Tibial nerve (tissue), 4 donors: ENCODE measurements around the gene NOVA1. TPM values are rescaled to one million over a fixed set of nuclear protein-coding genes. Genes with fewer than 3 reads are reported as not detected.

Experiments
- DNase-seq, 2 donors: peaks; one replicate each; pipeline ENCODE4 v3.0.0-alpha.2; 2019; ENCODE audit warnings: low spot score in 2 of 2
- H3K27ac ChIP-seq, 4 donors: fragments of 200-600 bp; sonication (generic) in 3 of 4; one replicate each; pipeline ENCODE4 v1.5.1; 2017 to 2019; ENCODE audit warnings: mild to moderate bottlenecking in 1 of 4
- H3K27me3 ChIP-seq, 2 donors: fragments of 200-600 bp; sonication (generic) in 1 of 2; one replicate each; pipeline versions ENCODE4 v1.5.1 to v1.6.0; 2017 to 2019
- H3K36me3 ChIP-seq, 3 donors: fragments of 200-600 bp; sonication (generic); one replicate each; pipeline ENCODE4 v1.5.1; 2018 to 2019
- H3K4me1 ChIP-seq, 4 donors: fragments of 200-600 bp; sonication (generic) in 3 of 4; one replicate each; pipeline ENCODE4 v1.5.1; 2017 to 2019
- H3K4me3 ChIP-seq, 4 donors: fragments of 200-600 bp; sonication (generic) in 3 of 4; one replicate each; pipeline ENCODE4 v1.5.1; 2017 to 2019; ENCODE audit warnings: mild to moderate bottlenecking in 1 of 4, moderate library complexity in 1 of 4
- H3K9me3 ChIP-seq, 4 donors: fragments of 200-600 bp; sonication (generic) in 3 of 4; one replicate each; pipeline ENCODE4 v1.5.1; 2017 to 2019
- CTCF ChIP-seq, 5 experiments: fragments of 200-600 bp in 3 of 5; fragments of 450-650 bp in 2 of 5; sonication (generic) in 3 of 5; IDR thresholded peaks; one replicate each; pipeline ENCODE4 v1.5.1; 2016 to 2019; ENCODE audit warnings: antibody characterized with exemption in 5 of 5, mild to moderate bottlenecking in 3 of 5, moderate library complexity in 2 of 5
- EP300 ChIP-seq, 2 donors: sonication (generic); formaldehyde crosslinking; IDR thresholded peaks; one replicate each; pipeline ENCODE4 v1.6.1; 2017; ENCODE audit warnings: antibody characterized with exemption in 2 of 2, mild to moderate bottlenecking in 1 of 2
- POLR2A ChIP-seq, 2 donors: fragments of 450-650 bp; IDR thresholded peaks; one replicate each; pipeline ENCODE4 v1.6.1; 2017; ENCODE audit warnings: antibody characterized with exemption in 2 of 2, mild to moderate bottlenecking in 2 of 2, moderate library complexity in 2 of 2
- WGBS, 2 donors: methylation state at CpG; one replicate each; pipeline ENCODE4 v1.1.5; 2018; 5-methylcytosine and 5-hydroxymethylcytosine counted together
- total RNA-seq, 4 donors: library from RNA; depleted of rRNA; stranded (reverse); fragments of >200 nt; gene quantifications; one replicate each; pipeline ENCODE4 v1.1.0, GENCODE V29; 2016

NOVA1 gene
- total RNA-seq, 4 donors from 2014 or later: 25.1 to 59.7 (median 40.9) TPM

GRCh38 chr14:26402126-26402525, 195.7 kb downstream of the NOVA1 start:
- Histone ChIP-seq H3K4me3 (no peak overlapping the region), H3K27me3 (no peaks in the 10 kb centered on the region), H3K27ac (no peak overlapping the region), H3K36me3 (no peaks in the 10 kb centered on the region), H3K4me1 (no peaks in the 10 kb centered on the region), H3K9me3 (no peaks in the 10 kb centered on the region)
- 89 to 98% methylated on average over 2 of the region's 2 CpGs for WGBS, 2 donors
- TF ChIP-seq EP300 (IDR thresholded peaks at IDR 0.05): no peak
- no peak for TF ChIP-seq POLR2A (IDR thresholded peaks at IDR 0.05)
- TF ChIP-seq CTCF (IDR thresholded peaks at IDR 0.05): no peak
- DNase-seq: no peak

GRCh38 chr14:26401179-26401968, 196.5 kb downstream of the NOVA1 start:
- TF ChIP-seq POLR2A (IDR thresholded peaks at IDR 0.05) (no peak), EP300 (IDR thresholded peaks at IDR 0.05) (no peak), CTCF (IDR thresholded peaks at IDR 0.05) (no peak)
- Histone ChIP-seq H3K4me3 (no peak overlapping the region), H3K27me3 (no peaks in the 10 kb centered on the region), H3K4me1 (no peaks in the 10 kb centered on the region), H3K27ac (no peak overlapping the region), H3K36me3 (no peaks in the 10 kb centered on the region), H3K9me3 (no peaks in the 10 kb centered on the region)
- DNase-seq: no peak
- 40 to 52% methylated on average over 11 of the region's 11 CpGs for WGBS, 2 donors

GRCh38 chr14:26400373-26400772, 197.5 kb downstream of the NOVA1 start:
- no peak for DNase-seq
- no peak overlapping the region for H3K27ac ChIP-seq
- H3K4me3 ChIP-seq: no peak overlapping the region
- no peaks in the 10 kb centered on the region for H3K9me3 ChIP-seq
- H3K4me1 ChIP-seq: no peaks in the 10 kb centered on the region
- 68 to 87% methylated on average over 1 of the region's 1 CpG for WGBS, 2 donors
- no peak for TF ChIP-seq EP300 (IDR thresholded peaks at IDR 0.05)
- H3K36me3 ChIP-seq: no peaks in the 10 kb centered on the region
- no peaks in the 10 kb centered on the region for H3K27me3 ChIP-seq

GRCh38 chr14:26398616-26399015, 199.2 kb downstream of the NOVA1 start:
- Histone ChIP-seq H3K4me1 (peaks cover 0 to 10% (median 2%) of the 10 kb centered on the region in 4 donors), H3K27ac (no peak overlapping the region), H3K27me3 (no peaks in the 10 kb centered on the region), H3K36me3 (no peaks in the 10 kb centered on the region), H3K4me3 (no peak overlapping the region), H3K9me3 (no peaks in the 10 kb centered on the region)
- no peak for TF ChIP-seq CTCF (IDR thresholded peaks at IDR 0.05)
- no peak for TF ChIP-seq POLR2A (IDR thresholded peaks at IDR 0.05)
- TF ChIP-seq EP300 (IDR thresholded peaks at IDR 0.05): no peak
- DNase-seq: no peak
